ENCODE measurements around the gene USP32.
A peak's percentile ranks its signal among the peaks of the same experiment; 100 is the strongest.

Gene USP32

GRCh38 chr17:60147553-60148223 is 244.2 kb downstream of the USP32 start:
- DNase-seq, result no peak

DNA sequence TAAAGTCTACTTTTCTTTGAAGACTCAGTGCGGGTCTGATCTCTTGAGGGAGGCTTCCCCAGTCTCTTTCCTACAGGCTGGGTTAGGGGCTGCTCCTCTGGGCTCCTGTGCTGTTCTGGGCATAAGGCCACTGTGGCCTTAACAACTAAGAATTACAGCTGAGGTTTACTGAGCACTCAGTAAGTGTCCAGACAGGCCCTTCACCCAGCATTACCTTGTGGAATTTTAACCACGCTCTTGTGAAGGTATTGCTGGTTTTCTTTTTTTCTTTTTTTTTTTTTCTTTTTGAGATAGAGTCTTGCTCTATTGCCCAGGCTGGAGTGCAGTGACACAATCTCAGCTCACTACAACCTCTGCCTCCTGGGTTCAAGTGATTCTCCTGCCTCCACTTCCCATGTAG is 245.7 kb downstream of the USP32 start:
- no peak for DNase-seq

GRCh38 chr17:60145006-60145935 is 246.7 kb downstream of the USP32 start:
- no peak for DNase-seq

DNA sequence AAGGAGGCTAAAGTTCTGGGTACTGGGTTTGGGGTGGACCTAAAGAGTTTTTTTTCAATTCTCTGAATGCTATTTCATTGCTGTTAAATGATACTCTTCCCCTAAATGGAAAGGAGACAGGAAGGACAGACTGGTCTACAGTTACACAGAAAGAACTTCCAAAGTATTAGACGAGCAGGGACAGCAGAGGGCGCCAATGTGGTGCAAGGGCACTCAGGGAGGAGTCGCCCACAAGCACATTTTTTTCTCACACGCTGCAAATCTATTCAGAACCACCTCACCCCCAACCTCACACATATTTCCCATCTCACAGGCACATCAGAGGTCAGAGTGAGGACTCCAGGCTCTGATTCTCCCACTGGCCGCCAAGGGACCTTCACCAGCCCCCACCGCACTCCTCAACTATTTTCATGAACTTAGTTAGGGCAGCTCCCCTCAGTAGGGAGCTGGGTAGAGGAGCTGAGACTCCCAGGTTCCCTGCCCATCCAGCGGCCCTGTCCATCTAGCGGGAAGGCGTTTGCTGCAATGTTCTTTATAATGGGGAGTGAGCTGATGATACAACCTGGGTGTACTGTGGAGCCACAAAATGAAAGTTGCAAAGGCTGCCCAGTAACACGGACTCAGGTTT is 248.9 kb downstream of the USP32 start:
- DNase-seq, result peak; percentile 76

- DNase-seq, result no peak
These were observed 250.6 kb downstream of the USP32 start for GRCh38 chr17:60141111-60142018.

GRCh38 chr17:60139438-60140285 is 252.3 kb downstream of the USP32 start:
- peak; percentile 52 for DNase-seq

DNA sequence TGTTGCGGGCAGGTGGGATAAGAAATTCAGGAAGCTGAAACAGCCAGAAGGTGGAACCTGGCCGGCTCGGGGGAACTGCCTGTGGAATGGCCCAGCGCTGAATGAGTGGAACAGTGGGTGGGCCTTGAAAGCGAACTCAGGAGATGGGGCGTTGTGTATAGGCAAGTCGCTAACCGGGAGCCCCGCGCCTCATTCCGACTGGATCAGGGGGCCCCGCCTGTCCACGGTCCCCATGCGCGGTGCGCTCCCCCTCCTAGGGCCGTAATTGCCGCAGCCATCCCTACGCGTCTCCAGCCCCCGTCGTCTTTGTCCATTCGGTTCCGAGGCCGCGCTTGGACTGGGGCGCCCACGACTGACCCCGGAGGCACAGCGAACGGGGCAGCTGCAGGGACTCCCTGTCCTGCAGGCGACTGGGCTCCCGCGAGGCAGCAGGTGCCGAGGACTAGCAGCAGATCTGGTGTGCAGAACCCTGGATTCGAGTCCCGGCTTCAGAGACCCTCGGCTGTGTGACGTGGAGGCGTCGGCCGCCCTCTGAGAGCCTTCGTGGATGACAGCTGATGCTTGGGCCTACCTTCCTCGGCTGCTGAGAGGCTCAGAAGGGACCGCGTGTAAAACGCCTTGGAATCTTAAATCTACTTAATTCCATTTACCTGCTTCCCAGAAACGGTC is 253.0 kb downstream of the USP32 start:
- no peak for DNase-seq

DNA sequence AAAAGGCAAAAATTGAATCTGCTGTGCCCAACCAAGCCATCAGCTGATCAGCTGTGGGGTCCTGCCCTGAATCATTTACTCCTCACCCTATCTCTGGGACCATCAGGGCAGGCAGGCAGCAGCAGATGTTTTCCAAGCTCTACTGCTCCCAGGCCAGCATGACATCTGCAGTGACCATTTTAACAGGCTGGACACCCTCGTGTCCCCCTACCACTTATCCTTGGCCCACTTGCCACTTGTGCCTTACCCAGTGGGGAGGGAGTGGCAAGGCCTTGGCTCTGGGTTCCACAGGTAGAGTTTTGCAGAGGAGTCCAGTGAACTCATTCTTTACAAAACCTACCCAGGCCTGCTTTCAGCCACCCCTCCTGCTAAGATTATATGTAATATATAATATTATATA is 254.2 kb downstream of the USP32 start:
- DNase-seq, result no peak

- DNase-seq, result no peak
These were observed 255.8 kb downstream of the USP32 start for GRCh38 chr17:60135951-60136666.

- peak; percentile 89 for DNase-seq
These were observed 256.6 kb downstream of the USP32 start for GRCh38 chr17:60135151-60135950.

GRCh38 chr17:60134396-60135150 is 257.4 kb downstream of the USP32 start:
- peak; percentile 14 for DNase-seq

DNA sequence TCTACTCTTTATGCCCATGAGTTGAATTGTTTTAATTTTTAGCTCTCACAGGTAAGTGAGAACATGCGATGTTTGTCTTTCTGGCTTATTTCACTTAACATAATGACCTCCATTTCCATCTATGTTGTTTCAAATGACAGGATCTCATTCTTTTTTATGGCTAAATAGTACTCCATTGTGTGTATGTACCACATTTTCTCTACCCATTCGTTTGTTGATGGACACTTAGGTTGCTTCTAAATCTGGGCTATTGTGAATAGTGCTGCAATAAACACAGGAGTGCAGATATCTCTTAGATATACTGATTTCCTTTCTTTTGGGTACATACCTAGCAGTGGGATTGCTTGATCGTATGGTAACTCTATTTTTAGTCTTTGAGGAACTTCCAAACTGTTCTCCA is 261.5 kb downstream of the USP32 start:
- DNase-seq, result no peak

- DNase-seq, result no peak
These were observed 262.8 kb downstream of the USP32 start for GRCh38 chr17:60129164-60129563.

All from stimulated activated CD4-positive, alpha-beta T cell treated with anti-CD3 and anti-CD28 coated beads, Interleukin-1b, Interleukin-23, amount 100 ng/mL, for 48 hours (primary cell).